ENCODE results near the gene RETREG1.

The RETREG1 gene

DNA sequence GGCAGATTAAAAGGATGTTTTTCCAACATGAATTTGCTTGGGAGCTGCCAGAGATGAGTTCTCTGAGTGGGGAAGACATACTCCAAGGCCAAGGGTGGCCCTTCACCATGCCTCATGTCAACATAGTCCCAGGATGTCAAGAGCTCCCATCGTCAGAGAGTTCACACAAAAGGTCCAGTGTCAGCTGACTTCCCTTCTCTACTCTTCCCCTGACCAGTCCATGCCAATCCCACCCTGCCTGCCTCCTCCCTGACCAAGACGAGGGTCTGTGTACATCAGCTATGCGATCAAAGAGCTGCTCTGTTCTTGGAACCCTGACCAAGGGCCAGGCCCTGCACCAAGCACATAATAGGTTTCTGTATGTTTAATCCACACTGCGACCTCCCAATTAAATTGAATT is 80.0 kb downstream of the RETREG1 start:
- no peak for DNase-seq (ENCODE audit: low read depth, low spot score)
- H3K27ac ChIP-seq = no peak overlapping the region

DNA sequence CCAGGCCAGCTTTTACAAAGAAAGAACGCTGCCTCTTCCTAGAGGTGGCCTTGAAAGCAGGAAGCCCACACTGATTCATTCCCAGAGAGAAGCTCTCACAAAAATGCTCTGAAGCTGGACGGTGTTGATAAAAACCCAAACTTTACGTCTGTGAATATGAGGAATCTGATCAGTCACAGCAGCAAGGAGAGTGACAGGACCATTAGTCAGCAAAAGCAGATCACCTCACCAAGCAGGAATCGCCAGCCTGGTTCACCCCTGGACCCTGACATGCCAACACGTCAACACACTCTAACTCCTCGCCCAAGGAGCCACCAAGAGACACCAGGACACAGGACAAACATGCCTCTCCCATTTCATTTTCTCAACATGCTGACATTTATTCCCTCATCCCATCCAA is 80.6 kb downstream of the RETREG1 start:
- no peak for DNase-seq (ENCODE audit: low read depth, low spot score)
- H3K27ac ChIP-seq = no peak overlapping the region

DNA sequence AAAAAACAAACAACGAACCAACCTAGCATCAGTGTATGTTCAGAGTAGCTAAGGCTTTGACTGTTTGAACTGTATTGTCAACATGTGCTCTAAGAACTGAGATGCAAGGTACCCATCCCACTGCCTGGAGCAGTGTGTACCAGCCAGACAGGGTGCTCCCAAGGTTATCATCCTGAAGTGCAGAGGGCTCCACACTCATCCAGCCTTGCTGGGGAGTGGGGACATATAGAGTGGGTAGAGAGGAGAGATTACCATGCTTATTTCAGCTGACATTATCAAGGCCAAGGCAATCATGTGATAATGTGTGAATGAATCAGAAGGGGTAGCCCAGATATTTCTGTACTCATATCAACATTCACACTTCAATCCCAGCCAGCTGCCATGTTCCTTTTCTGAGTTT is 82.5 kb downstream of the RETREG1 start:
- no peak overlapping the region for H3K27ac ChIP-seq
- no peak for DNase-seq (ENCODE audit: low read depth, low spot score)

DNA sequence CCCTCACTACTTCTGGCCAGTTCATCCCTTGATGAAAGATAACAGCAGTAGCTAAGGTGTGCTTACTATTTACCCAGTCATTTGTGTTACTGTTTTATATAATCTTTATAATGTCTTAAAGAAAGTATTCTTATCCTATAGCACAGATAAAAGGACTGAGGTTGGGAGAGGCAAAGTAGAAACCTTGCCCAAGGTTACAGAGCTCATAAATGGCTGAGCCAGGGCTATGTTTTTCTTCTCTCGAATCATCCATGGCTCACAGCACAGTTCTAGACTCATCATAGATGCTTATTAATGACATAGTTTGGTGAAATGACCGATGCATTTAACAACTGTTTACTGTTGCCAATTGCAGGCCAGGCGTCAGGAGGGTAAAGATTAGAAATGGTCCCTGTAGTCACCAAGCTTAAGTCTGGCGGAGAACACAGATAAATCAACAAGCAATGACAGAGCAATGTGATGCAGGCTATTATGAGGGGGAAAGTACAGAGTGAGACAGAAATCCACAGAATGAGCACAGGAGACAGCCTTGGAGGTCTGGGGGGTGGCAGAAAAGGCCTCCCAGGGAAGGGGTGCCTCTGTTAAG is 85.6 kb downstream of the RETREG1 start:
- no peak for DNase-seq (ENCODE audit: low read depth, low spot score)
- no peak overlapping the region for H3K27ac ChIP-seq

DNA sequence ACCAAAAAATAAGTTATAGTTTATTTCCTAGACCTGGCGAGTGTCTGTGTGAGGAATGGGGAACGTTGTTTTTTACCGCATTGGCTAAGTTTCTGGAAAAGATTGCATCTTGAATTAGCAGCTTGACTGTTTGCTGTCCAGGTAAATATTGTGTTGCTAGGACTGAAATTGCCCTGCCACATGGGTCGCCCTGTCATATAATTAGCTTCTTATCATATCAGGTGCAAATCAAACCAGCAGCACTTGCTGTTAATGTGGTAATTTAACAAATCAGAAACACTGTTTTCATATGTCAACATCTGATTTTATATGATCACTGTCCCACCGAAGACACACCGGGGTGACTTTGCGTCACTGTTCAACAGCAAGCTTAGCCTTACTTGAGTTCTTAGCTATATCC is 87.5 kb downstream of the RETREG1 start:
- DNase-seq (ENCODE audit: low read depth, low spot score) = no peak
- H3K27ac ChIP-seq = no peak overlapping the region

DNA sequence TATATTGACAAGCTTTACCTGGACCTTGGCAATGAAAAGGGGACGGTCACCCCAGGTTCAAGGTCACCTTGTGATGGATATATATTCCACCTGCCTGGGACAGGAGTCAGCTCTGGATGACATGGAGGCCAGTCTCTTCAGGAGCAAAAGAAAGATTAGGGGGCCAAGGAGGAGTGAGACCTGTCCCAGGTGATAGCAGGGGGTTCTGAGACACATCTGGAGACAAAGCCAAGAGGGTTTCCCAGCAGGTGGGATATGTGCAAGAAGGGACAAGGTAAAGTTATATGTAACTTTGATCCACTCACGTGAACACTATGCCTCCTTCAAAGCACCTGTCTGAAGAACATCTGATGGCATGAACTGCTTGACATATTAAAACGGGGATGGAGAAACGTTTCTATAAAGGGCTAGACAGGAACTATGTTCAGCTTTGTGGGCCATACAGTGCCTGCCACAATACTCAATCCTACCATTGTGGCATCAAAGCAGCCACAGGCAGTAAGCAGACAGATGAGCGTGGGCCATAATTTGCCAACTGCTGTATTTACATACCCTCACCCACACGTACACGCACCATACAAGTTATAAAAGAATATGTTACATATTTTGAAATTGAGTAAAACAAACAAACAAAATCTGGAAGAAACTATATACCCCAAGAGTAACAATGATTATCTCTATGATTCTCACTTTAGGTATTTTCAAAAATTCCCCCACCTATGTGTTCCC is 88.3 kb downstream of the RETREG1 start:
- DNase-seq (ENCODE audit: low read depth, low spot score) = no peak
- no peak overlapping the region for H3K27ac ChIP-seq

DNA sequence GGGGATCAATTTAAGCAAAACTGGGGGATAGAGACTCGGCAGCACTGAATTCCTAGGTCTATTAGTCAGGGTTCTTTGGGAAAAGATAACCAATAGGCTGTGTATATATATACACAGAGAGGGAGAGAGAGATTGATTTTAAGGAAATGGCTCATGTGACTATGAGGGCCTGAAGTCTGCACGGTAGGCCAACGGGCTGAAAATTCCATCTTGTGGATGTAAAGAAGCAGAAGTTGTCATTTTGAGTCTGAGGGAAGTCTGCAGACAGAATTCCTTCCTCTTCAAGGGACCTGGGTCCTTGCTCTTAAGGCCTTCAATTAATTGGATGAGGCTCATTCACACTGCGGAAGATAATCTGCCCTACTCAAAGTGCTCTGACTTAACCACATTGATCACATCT is 91.1 kb downstream of the RETREG1 start:
- DNase-seq (ENCODE audit: low read depth, low spot score) = no peak
- H3K27ac ChIP-seq = no peak overlapping the region

DNA sequence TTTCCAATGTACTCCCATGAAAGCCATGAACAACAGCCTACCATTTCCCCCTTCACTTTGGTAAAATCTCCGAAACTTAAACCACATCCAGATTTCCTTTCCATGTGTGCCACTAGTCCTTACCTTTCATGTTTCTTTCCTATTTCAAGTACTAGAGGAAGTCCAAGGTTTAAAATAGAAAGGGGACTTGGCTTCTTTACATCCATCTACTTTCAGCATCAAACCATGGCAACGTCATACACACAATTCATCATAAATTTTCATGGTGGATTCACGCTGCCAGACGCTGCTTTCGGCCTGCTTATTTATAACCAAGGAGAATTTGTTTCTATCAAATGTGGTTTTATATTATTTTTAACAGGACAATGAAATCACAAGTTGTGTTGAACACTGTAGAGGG is 92.5 kb downstream of the RETREG1 start:
- no peak for DNase-seq (ENCODE audit: low read depth, low spot score)
- no peak overlapping the region for H3K27ac ChIP-seq

DNA sequence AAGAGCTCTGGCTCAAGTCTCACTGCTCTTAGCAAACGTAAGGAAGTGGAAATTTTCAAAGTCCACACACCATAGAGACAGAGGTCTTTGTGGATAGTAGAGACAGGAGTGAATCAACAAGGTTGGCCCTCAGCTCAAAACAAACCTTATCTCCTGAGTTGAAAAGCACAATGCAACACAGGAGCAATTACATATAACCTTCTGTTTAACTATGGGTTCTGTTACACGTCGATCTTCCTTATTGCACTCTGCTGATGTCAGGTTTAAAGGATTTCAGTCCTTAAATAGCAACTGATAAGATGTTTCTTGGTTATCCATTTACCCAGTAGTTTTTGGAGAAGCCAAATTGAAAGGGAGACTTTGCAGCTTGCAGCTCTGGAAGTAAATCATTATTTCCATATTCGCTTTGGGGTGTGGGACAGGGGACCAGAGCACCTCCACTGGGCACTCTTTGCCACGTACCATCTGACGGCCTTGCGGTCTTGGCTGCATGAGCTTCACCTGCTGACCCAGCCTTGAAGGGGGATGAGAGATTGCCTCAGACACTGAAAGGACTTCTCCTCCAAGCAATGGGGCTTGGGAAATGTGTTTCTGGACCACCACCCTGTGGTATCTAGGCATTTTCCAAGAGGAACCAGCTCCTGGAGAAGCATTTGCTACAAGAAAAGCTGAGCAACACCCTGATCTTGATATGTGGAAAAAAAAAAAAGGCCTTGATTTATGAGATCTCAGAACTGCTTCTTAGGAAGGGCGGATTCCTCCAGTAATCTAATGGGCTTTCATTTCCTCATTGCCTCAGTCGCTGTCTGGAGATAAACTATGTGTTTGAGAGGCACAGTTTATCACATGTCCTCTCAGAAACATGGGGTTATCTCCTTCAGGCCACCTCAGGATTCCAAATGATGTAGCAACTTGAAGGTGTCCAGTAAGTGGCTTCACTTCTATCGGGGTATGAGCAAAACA is 95.0 kb downstream of the RETREG1 start:
- no peak for DNase-seq (ENCODE audit: low read depth, low spot score)
- H3K27ac ChIP-seq = no peak overlapping the region

DNA sequence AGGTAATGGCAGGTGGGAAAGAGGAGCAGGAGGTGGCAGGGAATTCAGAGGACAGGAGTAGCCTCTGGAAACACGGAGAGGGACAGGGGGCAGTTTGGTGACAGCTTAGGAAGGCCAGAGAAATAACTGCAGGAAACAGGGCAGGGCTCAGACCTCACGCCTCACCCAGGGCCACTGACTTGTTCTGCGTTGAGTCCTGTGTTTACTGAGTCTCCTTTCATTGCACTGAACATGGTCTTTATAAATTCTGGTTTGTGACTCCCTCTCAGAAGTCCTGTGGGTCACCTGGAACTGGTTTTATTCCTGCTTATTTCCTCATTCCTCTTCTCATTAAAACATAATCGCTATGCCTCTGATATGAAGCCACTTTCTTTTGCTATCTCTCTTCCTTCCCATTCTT is 96.0 kb downstream of the RETREG1 start:
- DNase-seq (ENCODE audit: low read depth, low spot score) = no peak
- no peak overlapping the region for H3K27ac ChIP-seq

DNA sequence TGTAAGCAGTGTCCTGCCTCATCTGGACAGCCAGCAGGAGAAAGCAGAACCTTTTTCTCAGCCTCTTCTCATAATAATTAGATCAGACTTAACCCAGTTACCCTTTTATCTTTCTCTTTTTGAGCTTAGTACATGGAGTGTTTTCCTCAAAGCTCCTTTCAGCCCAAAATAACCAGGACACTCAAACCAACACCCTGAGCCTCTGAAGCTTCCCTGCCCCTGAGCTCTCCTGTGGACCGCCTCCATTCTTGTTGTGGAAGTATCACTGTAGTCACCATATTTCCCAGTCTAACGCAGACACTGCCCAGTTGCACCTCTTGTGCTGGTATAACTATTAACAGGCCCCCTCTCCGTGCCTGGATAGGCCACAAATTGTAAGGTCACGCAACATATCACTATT is 97.4 kb downstream of the RETREG1 start:
- DNase-seq (ENCODE audit: low read depth, low spot score) = no peak
- no peak overlapping the region for H3K27ac ChIP-seq

DNA sequence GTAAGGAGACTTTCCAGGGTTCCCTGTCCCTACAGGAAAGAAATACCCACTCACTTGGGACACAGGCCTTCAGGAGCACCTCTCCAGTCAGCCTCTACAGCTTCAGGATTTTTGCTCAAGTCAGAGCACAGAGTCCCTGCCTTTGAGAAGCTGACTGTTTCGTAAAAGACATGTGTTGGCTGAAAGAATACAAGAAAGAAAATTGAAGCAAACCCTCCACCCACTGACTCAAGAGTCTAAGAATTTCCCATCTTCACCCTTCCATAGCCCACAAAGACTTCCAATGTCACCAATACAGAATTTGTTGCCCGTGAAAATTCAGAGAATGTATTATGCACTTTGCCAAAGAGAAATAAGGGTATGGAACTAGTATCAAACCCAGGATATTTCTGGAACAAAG is 98.2 kb downstream of the RETREG1 start:
- no peak overlapping the region for H3K27ac ChIP-seq
- DNase-seq (ENCODE audit: low read depth, low spot score) = no peak

DNA sequence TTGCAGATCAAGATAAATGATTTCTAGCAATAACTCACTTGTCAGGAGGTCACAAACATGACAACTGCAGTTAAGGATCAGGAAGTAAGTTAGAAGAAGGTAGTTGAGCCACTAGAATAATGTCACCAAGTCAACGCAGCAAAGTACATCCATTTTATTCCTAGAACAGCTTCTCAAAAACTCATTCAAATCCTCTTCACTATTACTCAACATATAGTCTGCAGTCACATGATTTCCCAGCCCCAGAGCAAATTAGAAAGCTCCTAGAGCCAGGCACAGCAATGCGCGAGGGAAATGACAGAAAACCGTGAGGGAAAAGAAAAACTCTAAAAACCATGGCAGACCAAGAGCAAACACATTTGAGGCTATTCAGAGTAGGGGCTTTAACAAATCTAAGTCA is 101.3 kb downstream of the RETREG1 start:
- no peak for DNase-seq (ENCODE audit: low read depth, low spot score)
- H3K27ac ChIP-seq = no peak overlapping the region

DNA sequence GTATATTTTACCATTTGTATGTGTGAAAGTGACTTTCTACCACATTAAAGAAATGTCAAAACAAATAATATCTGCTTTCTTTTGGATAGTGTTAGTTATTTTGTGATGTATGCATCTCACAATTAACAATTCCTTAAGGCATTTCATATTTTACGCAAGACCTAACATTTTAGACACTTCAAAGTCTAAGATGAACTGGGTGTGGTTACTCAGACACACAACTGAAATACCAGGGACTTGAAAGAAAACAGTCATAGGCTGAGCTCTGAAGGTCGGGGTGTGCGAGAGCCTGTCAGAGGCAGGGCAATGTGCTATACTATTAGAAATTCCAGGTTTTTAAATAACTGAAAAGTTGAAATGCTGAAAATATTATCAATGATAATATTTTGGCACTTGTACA is 106.7 kb downstream of the RETREG1 start:
- no peak overlapping the region for H3K27ac ChIP-seq
- DNase-seq (ENCODE audit: low read depth, low spot score) = no peak

DNA sequence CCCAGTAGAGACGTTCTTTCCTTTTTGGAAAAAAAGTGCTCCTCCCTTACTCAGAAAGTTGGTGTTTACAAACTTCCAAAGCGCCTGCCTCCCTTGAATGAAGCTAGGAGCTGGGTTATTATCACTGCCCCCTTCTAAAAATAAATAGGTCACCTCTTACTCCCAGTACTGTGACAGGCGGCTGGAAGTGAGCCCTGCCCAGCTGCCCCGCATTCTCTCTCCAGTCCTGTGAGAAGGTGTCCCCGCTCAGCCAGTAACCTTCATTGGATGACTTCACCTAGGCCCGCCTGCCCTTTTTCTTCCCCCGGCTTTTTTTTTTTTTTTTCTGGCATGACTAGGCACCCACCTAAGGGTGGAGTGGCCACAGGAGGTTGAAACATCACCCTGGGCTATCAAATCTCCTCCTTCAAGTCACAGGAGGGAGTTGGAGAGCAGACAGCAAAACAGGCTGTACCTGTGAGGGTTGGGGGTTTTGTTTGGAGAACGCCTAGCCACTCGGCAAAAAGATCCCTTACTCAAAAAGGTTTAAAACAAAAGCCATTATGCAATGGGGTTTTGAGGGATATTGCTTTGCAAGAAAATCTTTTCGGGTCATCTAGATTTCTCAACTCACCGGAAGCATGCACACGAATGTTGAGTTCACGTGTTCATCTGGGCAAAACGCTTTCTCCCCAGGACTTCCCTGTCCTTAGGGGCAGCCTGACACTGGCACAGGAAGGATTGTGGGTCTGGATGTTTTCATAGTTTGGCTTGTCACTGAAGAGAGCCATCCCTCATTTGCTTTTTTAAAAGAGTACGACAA is 107.9 kb downstream of the RETREG1 start:
- peak overlapping the region; percentile 57 for H3K27ac ChIP-seq
- DNase-seq (ENCODE audit: low read depth, low spot score) = no peak

DNA sequence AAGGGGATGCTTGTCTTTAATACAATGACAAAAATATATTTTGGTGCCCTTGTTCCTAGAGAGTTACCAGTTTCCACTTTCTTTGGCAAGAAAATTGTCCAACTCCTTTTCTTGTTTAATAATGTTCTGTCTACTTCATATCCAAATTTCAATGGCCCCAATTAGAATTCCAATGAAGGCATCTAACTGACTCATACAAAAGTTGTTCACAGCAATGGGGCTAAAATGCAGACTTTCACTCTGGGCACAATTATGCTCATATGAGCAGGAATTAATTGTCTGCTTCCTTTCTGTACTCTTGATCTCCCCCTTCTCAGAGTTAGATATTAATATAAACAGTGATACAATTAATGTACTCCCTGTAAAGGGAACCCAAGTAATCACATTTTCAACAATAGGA is 109.1 kb downstream of the RETREG1 start:
- DNase-seq (ENCODE audit: low read depth, low spot score) = no peak

DNA sequence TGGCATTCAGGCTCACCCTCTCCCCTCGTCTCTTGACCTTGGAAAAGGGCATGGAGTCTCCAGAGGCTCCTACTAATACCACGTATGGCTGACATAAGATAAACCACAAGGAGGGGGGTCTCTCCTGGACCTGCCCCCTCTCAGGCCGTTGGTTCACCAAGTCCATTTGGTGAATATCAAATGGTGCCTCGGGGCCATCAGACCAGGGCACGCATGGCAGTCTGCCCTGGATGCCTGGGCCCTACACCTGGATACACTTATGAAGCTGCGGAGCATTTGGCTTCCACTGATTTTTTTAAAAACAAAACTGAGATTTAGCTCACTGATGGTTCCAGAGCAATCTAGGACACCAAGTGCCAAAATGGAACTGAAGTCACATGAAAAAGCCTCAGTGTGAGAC is 110.9 kb downstream of the RETREG1 start:
- DNase-seq (ENCODE audit: low read depth, low spot score) = no peak
- H3K27ac ChIP-seq = no peak overlapping the region

More for the DNA sequence above, 109.1 kb downstream of the RETREG1 start:
- no peak overlapping the region for H3K27ac ChIP-seq

DNA sequence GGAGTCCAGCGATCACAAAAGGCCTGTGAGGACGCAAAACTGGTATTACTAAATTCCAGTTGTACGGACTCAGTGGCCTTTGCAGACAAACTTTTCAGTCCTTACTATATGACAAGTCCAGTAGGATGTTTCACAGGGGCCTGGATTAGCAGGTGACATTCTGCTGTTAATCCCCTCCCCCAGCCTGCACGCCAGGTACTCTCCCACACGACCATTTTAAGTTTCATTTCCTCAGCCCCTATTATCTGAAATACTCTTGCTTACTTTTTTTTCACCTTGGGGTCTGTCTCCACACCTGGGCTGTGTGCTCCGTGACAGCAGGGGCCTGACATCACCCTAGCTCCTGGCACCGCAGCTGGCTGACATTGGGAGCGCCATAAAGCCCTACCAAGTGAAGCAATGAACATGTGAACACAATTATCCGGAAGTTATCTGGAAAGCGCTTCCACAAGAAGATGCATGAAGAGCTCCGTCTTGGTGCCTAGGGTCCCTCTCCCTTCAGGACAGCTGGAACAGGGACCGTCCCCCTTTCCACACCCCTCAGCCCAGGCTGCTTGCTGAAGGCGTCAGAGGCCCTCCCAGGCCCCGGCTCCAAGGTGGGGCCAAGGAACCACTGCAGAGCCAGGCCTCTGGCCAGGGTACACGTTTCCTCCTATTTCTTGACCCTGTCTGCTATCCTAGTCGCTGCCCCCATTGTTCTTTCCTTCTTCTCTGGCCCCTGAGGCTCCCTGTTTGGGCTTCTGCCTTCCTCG is 111.5 kb downstream of the RETREG1 start:
- no peak overlapping the region for H3K27ac ChIP-seq
- DNase-seq (ENCODE audit: low read depth, low spot score) = no peak

DNA sequence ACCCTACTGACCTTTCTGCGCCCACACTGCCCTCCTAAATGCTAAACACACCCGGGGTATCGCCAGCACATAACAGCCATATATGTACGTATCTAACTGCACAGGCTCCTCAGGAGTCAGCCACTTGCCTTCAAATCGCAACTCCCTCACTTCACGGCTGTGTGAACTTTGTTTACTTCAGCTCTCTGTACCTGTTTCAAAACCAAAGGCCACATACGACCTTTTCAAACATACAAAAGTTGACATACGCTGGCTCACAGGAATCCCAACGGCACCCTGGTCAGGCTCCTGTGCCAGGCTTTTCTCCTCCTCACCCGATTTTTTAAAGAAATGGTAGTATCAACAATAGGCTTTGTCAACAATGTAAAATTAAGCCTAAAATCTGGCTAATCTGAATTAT is 112.2 kb downstream of the RETREG1 start:
- no peak overlapping the region for H3K27ac ChIP-seq

DNA sequence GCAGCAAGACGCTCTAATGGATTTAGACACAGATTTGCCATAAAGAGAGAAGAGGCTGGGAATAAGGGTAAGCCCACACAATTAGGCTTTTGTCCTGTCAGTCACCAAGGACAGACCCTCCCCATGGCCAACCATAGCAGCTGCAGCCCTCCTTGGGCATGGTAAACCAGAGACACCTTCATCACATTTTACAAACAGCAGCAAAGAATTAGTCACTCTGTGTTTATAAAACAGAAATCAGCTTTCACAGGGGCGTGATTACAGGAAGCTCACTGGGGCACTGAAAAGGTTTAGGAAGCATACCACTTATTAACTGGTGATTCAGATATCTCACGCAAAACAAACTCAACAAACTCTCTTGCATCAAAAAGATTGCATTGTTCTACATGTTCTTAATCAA is 113.9 kb downstream of the RETREG1 start:
- no peak overlapping the region for H3K27ac ChIP-seq
- no peak for DNase-seq (ENCODE audit: low read depth, low spot score)

More for the DNA sequence above, 112.2 kb downstream of the RETREG1 start:
- DNase-seq (ENCODE audit: low read depth, low spot score) = no peak

All from epithelial cell of prostate (primary cell).